Thymus (tissue), 11 donors: ENCODE measurements around the gene NUDT22. TPM values are rescaled to one million over a fixed set of nuclear protein-coding genes. Genes with fewer than 3 reads are reported as not detected.

Source experiments
- DNase-seq, 9 donors: peaks; one replicate each; pipeline ENCODE4 v3.0.0-alpha.2; 2013; ENCODE audit warnings: low spot score in 9 of 9, low read depth in 6 of 9, missing footprints in 1 of 9
- H3K27ac ChIP-seq, 2 donors: one replicate each; pipeline ENCODE4 v1.5.1; 2013; ENCODE audit warnings: control low read depth in 1 of 2, low read depth in 1 of 2, low read length in 1 of 2, mild to moderate bottlenecking in 1 of 2, moderate library complexity in 1 of 2
- H3K27me3 ChIP-seq, 2 donors: one replicate each; pipeline ENCODE4 v1.5.1; 2013; ENCODE audit warnings: low read length in 1 of 2; ENCODE audit not compliant: control insufficient read depth in 2 of 2, insufficient read depth in 1 of 2
- H3K36me3 ChIP-seq, 2 donors: one replicate each; pipeline ENCODE4 v1.5.1; 2013; ENCODE audit warnings: low read length in 1 of 2, mild to moderate bottlenecking in 1 of 2, moderate library complexity in 1 of 2; ENCODE audit not compliant: control insufficient read depth in 2 of 2, insufficient read depth in 2 of 2
- H3K4me1 ChIP-seq, 2 donors: one replicate each; pipeline ENCODE4 v1.5.1; 2013; ENCODE audit warnings: low read length in 2 of 2; ENCODE audit not compliant: control insufficient read depth in 2 of 2, insufficient read depth in 2 of 2
- H3K4me3 ChIP-seq, 2 donors: one replicate each; pipeline ENCODE4 v1.5.1; 2013; ENCODE audit warnings: low read length in 2 of 2, control low read depth in 1 of 2, mild to moderate bottlenecking in 1 of 2
- H3K9me3 ChIP-seq, 2 donors: one replicate each; pipeline ENCODE4 v1.5.1; 2013; ENCODE audit warnings: low read length in 1 of 2, mild to moderate bottlenecking in 1 of 2; ENCODE audit not compliant: control insufficient read depth in 2 of 2, insufficient read depth in 1 of 2
- whole genome bisulfite sequencing: extraction: QIAGEN DNeasy Blood & Tissue Kit; methylation state at CpG from one replicate; pipeline ENCODE4 v1.1.7; 2013; 5-methylcytosine and 5-hydroxymethylcytosine counted together
- polyA plus RNA-seq: library from polyadenylated mRNA; stranded (reverse); fragments of 200-250 nt; gene quantifications from one replicate; pipeline ENCODE4 v1.2.3, GENCODE V29; 2013
- total RNA-seq: library from RNA; stranded (reverse); fragments of 120-200 nt; gene quantifications from one replicate; pipeline ENCODE4 v1.2.4, GENCODE V29; 2013
- donor health status: healthy.

NUDT22 gene
- total and polyA plus RNA-seq, 2 donors: 48.7 to 93.2 TPM

DNA sequence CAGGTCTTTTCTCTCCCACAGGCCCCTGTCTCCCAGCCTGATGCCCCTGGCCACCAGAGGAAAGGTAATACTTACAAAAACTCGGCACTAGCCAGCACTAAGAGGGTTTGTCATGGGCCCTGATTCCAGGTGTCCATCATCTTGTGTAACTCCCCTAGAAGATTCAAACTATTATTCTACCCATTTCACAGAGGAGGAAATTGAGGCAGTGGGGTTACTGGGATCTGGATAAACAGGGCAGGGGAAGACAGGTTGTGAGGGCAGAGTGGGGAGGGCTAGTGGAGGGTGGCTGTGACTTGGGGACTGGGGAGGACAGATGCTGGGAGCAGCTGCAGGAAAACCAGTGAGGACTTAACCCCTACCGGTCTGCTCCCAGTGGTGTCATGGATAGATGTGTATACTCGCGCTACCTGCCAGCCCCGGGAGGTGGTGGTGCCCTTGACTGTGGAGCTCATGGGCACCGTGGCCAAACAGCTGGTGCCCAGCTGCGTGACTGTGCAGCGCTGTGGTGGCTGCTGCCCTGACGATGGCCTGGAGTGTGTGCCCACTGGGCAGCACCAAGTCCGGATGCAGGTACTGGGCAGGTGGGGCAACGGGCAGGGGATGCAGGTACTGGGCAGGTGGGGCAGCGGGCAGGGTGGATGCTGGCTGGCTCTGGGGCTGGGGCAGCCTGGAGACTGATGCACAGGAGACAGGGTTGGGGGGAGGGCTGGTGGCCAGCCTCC, 9.5 kb downstream of the NUDT22 start:
- WGBS: 96% methylated on average over 12 of the region's 12 CpGs
- Histone ChIP-seq H3K27me3 (peaks cover 0 to 12% of the 10 kb centered on the region in 2 donors), H3K27ac (no peak overlapping the region), H3K4me3 (peak overlapping the region; percentile 46 to 72), H3K4me1 (peaks cover 13 to 76% of the 10 kb centered on the region in 2 donors), H3K36me3 (peaks cover 6 to 19% of the 10 kb centered on the region in 2 donors), H3K9me3 (peaks cover 0 to 3% of the 10 kb centered on the region in 2 donors)
- DNase-seq: no peak

DNA sequence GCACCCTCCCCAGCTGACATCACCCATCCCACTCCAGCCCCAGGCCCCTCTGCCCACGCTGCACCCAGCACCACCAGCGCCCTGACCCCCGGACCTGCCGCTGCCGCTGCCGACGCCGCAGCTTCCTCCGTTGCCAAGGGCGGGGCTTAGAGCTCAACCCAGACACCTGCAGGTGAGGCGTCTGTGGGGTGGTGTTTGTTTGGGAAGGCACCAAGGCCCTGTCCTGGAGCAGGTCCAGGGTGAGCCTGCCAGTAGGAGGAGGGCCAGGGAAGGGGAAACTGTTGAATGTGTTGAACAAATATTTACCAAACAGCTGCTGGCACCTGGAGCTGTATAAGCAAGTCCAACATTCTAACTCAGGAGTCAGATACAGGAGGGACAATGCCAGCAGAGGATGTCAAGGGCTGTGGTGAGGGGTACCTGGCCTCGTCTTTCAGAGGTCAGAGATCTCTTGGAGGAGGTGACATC, 11.4 kb downstream of the NUDT22 start:
- H3K27me3 ChIP-seq: peaks cover 0 to 11% of the 10 kb centered on the region in 2 donors
- 95% methylated on average over 12 of the region's 12 CpGs for WGBS
- H3K9me3 ChIP-seq: peaks cover 0 to 9% of the 10 kb centered on the region in 2 donors
- H3K36me3 ChIP-seq: peaks cover 6 to 19% of the 10 kb centered on the region in 2 donors
- H3K4me1 ChIP-seq: peaks cover 14 to 66% of the 10 kb centered on the region in 2 donors
- peak overlapping the region; percentile 50 to 99 for H3K27ac ChIP-seq
- DNase-seq: no peak
- H3K4me3 ChIP-seq: no peak overlapping the region

GRCh38 chr11:64238076-64238475, 12.0 kb downstream of the NUDT22 start:
- peaks cover 16 to 68% of the 10 kb centered on the region in 2 donors for H3K4me1 ChIP-seq
- whole genome bisulfite sequencing: 95% methylated on average over 9 of the region's 9 CpGs
- H3K4me3 ChIP-seq: no peak overlapping the region
- DNase-seq: no peak
- H3K9me3 ChIP-seq: peaks cover 0 to 9% of the 10 kb centered on the region in 2 donors
- H3K27me3 ChIP-seq: peaks cover 0 to 11% of the 10 kb centered on the region in 2 donors
- peaks cover 6 to 19% of the 10 kb centered on the region in 2 donors for H3K36me3 ChIP-seq
- H3K27ac ChIP-seq: peak overlapping the region; percentile 50 to 99

DNA sequence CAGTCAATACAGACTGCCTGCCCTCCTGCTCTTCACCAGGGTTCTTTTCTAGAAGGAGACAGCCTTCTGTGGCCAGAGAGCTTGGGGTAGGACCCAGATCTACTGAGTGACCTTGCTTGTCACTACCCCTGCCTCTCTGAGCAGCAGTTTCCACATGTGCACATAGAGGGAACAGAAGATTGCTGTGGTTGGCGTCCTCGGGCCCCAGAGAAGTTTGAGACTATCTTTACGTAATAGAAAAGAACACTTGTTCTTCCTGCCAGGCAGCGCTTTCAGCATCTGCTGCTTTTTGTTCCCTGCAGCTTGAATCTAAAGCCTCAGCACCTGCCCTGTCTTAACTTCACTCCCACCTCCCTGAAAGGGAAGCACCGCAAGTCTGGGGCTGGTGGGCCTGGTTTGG, 12.9 kb downstream of the NUDT22 start:
- DNase-seq: peak in 1 of 9 donors; percentile 48
- peaks cover 13 to 70% of the 10 kb centered on the region in 2 donors for H3K4me1 ChIP-seq

GRCh38 chr11:64239662-64240434, 13.8 kb downstream of the NUDT22 start:
- 84% methylated on average over 11 of the region's 11 CpGs for WGBS
- H3K4me3 ChIP-seq: peak overlapping the region in 1 of 2 donors; percentile 80
- no peak for DNase-seq
- peaks cover 19 to 22% of the 10 kb centered on the region in 2 donors for H3K36me3 ChIP-seq
- H3K4me1 ChIP-seq: peaks cover 13 to 77% of the 10 kb centered on the region in 2 donors
- H3K27ac ChIP-seq: peak overlapping the region; percentile 96 to 99
- H3K9me3 ChIP-seq: peaks cover 0 to 9% of the 10 kb centered on the region in 2 donors
- H3K27me3 ChIP-seq: peaks cover 0 to 2% of the 10 kb centered on the region in 2 donors

More for the DNA sequence above, 12.9 kb downstream of the NUDT22 start:
- 93% methylated on average over 5 of the region's 5 CpGs for WGBS
- Histone ChIP-seq H3K9me3 (peaks cover 0 to 9% of the 10 kb centered on the region in 2 donors), H3K36me3 (peaks cover 15 to 19% of the 10 kb centered on the region in 2 donors), H3K27me3 (peaks cover 0 to 4% of the 10 kb centered on the region in 2 donors), H3K4me3 (no peak overlapping the region), H3K27ac (peak overlapping the region; percentile 25 to 99)

DNA sequence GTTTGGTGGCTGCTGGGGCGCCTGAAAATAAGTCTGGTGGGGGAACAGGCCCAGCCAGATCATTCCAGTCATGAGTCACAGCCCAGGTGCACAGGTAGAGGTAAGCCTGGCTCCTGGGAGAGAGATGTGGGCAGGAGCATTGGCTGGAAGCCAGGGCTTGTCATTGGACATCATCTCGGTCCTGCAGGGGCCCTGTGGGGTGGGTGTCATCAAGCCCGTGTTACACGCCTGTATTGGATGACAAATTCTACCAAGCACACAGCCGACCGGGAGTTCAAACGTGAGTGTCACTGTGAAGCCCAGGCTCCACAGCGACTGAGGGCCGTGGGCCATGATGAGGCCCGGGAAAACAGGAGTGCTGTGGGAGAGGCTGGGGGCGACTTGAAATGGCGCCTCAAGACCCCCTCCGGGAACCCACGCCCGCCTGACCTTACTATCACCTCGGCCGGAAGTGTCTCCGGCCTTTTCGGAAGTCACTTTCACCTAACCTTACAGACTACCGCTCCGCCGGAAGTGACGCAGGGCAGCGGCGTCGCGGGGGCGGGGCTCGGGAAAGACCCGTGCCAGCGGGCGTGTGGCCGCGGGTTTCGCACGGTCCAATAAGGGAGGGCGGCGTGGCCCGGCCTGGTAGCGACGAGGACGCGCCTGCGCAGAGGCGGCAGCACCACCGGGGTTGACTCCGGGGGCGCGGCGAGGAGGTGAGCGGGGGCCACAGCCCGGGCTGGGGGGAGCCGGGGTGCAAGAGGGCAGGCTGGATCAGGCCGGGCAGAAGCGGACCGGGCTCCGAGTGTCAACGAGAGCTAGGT, 14.6 kb downstream of the NUDT22 start, which contains the start of gene FKBP2:
FKBP2 (plus strand) TSS at position 661 of the 806 bp plus-strand sequence. CDS start 1,293 bp downstream, outside the sequence.
- WGBS: 1% methylated on average over 58 of the region's 58 CpGs
- peaks cover 19 to 25% of the 10 kb centered on the region in 2 donors for H3K36me3 ChIP-seq

GRCh38 chr11:64241241-64241490, 15.1 kb downstream of the NUDT22 start:
- H3K4me3 ChIP-seq: peak overlapping the region; percentile 54 to 80
- peaks cover 20 to 80% of the 10 kb centered on the region in 2 donors for H3K4me1 ChIP-seq
- H3K9me3 ChIP-seq: peaks cover 0 to 14% of the 10 kb centered on the region in 2 donors
- under 1% methylated on average over 24 of the region's 24 CpGs for WGBS
- H3K36me3 ChIP-seq: peaks cover 19 to 22% of the 10 kb centered on the region in 2 donors
- no peaks in the 10 kb centered on the region for H3K27me3 ChIP-seq
- peak overlapping the region; percentile 96 to 99 for H3K27ac ChIP-seq
- peak in 1 of 9 donors; percentile 97 for DNase-seq

More for the DNA sequence above, 14.6 kb downstream of the NUDT22 start, which contains the start of gene FKBP2:
- H3K9me3 ChIP-seq: peaks cover 0 to 14% of the 10 kb centered on the region in 2 donors
- H3K27me3 ChIP-seq: no peaks in the 10 kb centered on the region
- peak within 1 kb of the TSS; percentile 54 to 80 for H3K4me3 ChIP-seq
- peaks cover 16 to 77% of the 10 kb centered on the region in 2 donors for H3K4me1 ChIP-seq
- DNase-seq: peak; percentile 75 to 97 (median 90)
- peak within 1 kb of the TSS; percentile 96 to 99 for H3K27ac ChIP-seq

DNA sequence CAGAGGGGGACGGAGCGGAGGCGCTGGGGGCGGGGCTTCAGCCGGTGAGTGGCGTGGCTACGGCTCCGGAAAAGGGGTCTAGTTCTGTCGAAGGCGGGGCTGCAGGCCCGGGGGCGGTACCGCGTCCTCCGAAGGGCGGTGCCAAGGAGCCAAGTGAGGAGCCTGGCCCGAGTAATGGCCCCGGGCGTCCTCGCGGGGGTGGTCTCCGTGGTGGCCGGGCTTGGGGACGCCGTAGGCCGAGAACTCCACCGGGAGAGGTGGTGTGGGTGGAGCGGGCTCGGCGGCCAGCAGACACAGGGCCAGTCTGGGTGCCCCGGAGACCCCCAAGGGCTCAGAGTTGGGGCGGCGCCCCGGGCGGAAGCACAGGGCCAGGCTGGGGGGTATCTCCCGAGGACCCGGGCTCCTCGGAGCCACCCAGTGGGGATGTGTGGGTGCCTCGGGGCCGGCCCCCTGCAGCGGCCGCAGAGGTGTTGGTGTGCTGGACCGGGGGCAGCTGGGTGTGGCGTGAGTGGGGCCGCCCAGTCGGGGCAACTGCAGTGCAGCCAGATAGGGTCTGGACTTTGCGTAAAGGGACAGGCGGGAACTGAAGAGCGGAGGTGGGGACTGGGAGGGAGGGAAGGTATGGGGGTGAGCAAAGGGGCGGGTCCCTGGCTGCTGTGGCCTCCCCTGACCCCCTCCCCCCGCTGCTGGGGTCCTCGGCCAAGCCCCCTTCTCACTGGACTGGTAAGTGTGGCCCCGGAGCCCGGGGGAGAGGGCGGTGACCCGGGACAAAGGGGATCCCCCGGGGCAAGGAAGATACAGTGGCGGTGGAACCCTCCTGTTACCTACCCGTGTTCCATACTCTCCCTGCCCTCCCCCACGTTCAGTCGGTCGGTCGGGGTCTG, 15.7 kb downstream of the NUDT22 start:
- peak in 8 of 9 donors; percentile 95 to 100 (median 99) for DNase-seq
- H3K27me3 ChIP-seq: no peaks in the 10 kb centered on the region
- under 1% methylated on average over 63 of the region's 63 CpGs for WGBS
- H3K4me3 ChIP-seq: peak overlapping the region; percentile 54 to 80
- H3K36me3 ChIP-seq: peaks cover 19 to 22% of the 10 kb centered on the region in 2 donors
- peak overlapping the region; percentile 92 to 99 for H3K27ac ChIP-seq
- peaks cover 20 to 80% of the 10 kb centered on the region in 2 donors for H3K4me1 ChIP-seq
- peaks cover 0 to 14% of the 10 kb centered on the region in 2 donors for H3K9me3 ChIP-seq
